ENCODE measurements around the gene C16orf54.
"Not testable (repeated sequence)": the region's sequence is repeated elsewhere in the genome, so short reads cannot be mapped to it uniquely, and the experiment has no call there.

Gene C16orf54

DNA sequence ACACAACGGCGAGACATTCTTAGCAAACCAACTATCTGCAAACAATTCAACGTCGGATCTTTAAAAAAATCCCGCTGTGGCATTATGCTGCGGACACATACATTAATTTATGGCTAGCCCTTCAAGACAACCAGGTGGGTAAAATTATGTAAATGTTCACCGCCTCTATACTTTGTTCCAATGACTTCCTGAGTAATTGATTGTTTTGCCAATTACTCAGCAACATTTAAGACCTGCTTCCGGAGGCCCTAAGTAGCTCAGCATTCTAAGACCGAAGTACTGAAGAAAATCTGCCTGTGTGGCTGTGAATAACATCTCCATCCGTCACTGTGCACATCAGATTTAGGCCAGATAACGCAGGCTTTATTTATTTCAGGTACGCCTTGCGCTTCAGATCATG, 43.5 kb downstream of the C16orf54 start:
- no peak for DNase-seq

DNA sequence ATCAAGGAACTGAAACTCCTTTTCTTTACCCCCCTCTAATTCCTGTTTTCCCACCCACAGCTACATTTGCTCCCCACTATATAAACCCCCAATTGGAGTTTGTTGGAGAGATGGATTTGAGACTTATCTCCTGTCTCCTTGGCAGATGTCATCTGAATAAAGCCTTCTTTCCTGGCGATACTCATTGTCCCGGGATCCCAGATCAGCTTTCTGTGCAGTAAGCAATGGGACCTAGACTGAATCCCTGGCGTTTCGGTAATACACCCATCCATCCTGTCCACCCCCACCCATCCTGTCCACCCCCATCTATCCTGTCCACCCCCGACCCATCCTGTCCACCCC, 44.6 kb downstream of the C16orf54 start:
- DNase-seq, result no peak

DNA sequence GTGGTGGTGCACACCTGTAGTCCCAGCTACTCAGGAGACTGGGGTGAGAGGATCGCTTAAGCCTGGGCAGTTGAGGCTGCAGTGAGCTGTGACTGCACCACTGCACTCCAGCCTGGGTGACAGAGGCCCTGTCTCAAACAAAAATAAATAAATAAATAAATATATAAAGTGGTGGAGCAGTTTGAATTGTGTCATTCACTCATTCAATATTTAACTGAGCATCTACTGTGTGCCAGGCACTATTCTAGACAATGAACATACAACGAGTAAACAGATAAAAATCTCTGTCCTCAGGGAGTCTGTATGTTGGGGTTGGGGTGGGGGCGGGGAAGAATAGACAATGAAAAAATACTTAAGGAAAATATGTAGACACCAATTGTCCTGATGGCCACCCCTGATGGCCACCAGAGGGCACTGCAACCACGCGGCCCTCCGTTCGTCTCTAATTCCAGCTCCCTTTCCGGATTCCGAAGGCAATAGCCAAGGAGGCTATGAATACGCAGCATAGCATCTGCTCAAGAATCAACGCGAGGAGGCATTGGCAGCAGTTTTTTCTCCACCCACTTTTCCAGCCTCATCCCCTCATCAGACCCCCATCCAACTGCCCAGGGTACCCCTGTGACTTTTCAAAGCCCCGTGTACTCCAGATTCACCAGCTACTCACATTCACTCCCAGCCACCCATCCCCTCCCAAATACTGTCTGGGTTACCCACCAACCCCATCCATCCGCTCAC, 45.4 kb downstream of the C16orf54 start:
- DNase-seq, result peak; percentile 76

DNA sequence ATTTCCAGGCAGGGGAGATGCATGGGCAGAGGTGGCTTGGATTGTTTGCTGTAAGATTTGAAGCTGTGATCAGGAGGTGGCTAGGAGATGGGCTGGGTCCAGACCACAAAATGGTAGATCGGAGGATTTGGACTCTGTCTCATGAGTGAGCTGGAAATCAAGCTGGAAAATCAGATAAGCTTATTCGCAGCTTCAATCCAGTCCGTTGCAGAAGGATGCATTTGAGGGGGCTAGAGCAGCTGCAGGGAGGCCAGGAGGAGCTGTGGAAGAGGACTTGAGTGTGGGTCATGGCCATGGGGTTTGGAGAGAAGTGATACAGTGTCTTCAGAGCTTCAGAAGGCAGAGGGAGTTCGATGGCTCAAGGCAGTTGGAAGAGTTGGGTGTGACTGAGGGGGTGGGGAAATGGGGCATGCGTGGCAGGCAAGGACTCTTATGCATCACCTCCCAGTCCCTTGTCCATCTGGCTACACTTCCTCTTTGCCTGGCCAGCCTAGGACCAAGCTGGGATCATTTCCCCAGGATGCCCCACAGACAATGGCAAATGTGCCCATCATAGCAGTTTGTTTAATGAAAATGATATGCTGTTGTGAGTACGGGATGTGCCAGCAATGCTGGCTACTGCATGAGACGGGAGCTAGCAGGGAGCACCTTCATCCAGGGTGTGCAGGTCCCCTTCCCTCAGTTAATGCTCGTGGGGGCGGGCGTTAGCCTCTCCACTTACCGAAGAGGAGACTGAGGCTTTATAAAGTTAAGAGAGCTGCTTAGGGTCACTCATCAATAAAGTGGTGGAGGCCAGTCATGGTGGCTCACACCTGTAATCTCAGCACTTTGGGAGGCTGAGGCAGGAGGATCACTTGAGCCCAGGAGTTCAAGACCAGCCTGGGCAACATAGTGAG, 46.2 kb downstream of the C16orf54 start:
- DNase-seq, result no peak

DNA sequence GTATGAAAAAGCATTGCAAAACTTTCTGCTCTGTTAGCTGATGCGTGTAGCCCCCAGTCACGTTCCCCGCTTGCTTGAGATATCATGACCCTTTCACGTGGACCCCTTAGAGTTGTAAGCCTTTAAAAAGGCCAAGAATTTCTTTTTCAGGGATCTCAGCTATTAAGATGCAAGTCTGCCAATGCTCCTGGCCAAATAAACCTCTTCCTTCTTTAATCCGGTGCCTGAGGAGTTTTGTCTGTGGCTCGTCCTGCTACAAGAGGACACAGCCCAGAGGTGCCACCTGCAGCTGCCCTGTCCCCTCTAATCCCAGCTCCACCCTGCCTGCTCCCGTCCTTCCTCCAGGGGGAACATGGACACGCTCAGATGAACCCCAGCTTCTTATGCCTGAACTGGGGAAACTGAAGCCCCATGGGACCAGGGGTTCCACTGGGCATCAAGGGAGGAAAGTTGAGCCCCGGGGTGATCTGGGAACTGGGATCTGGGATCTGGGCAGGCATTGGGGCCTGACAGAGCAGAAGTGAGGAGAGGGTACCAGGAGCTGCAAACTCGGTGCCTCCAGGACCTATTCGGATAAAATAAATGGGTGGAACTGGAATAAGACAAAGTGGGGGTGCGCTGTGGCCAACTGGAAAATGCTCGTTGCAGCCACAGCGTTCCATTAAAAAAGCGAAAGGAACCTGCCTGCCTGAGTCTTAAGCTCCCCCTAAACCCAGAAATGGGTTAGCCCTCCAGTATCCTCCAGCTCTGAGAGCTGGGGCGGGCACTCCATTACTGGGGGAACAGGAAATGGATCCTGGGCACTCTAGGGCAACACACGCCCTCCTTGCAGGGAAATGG, 47.1 kb downstream of the C16orf54 start:
- DNase-seq, result no peak

- DNase-seq, result no peak
These were observed 47.7 kb downstream of the C16orf54 start for GRCh38 chr16:29698042-29698441.

- DNase-seq, result no peak
These were observed 48.4 kb downstream of the C16orf54 start for GRCh38 chr16:29697391-29697790.

DNA sequence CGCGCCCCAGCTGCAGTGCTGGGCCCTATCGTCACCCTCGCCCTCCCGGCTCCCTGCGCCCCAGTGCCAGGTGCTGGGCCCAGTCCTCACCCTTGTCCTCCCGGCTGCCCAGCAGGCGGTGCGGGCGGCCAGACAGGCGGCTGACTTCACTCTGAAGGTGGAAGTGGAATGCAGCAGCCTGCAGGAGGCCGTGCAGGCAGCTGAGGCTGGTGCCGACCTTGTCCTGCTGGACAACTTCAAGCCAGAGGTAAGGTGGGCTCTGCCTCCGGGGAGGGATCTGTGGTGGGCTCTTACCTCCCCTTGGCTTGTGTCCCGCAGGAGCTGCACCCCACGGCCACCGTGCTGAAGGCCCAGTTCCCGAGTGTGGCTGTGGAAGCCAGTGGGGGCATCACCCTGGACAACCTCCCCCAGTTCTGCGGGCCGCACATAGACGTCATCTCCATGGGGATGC, 48.9 kb downstream of the C16orf54 start:
- DNase-seq, result no peak

GRCh38 chr16:29695675-29696074, 50.1 kb downstream of the C16orf54 start:
- not testable (repeated sequence) for DNase-seq

DNA sequence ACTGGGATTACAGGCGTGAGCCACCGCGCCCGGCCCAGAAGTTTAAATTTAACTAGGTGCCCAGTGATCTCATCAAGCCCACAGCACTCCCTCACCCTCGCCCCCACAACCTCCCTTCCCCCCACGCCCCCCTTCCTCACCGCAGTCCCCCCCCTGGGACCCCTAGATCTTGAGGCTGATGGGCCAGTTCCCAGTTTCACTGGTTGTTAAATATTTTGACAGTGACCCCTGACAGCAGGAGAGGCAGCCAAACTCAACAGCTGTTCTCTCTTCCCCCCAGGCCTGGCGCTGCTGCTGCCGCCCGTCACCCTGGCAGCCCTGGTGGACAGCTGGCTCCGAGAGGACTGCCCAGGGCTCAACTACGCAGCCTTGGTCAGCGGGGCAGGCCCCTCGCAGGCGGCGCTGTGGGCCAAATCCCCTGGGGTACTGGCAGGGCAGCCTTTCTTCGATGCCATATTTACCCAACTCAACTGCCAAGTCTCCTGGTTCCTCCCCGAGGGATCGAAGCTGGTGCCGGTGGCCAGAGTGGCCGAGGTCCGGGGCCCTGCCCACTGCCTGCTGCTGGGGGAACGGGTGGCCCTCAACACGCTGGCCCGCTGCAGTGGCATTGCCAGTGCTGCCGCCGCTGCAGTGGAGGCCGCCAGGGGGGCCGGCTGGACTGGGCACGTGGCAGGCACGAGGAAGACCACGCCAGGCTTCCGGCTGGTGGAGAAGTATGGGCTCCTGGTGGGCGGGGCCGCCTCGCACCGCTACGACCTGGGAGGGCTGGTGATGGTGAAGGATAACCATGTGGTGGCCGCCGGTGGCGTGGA, 51.2 kb downstream of the C16orf54 start:
- DNase-seq, result peak; percentile 81

- not testable (repeated sequence) for DNase-seq
These were observed 53.2 kb downstream of the C16orf54 start for GRCh38 chr16:29692606-29693005.

Measured in femur (tissue), 1 donor.